Measurements from ENCODE around the gene ZFAND4. TPM values are rescaled to one million over a fixed set of nuclear protein-coding genes. Genes with fewer than 3 reads are reported as not detected.

Gene ZFAND4
- total and polyA plus RNA-seq, 2 experiments from 2014 or later, result 7.4 to 30.3 TPM

- DNase-seq (ENCODE audit: low spot score), result no peak
- no peaks in the 10 kb centered on the region for H3K9me3 Mint-ChIP-seq
- no peak for ATAC-seq
- no peak overlapping the region for H3K4me3 ChIP-seq
- peaks cover 3% of the 10 kb centered on the region for H3K27me3 Mint-ChIP-seq (ENCODE audit: insufficient read depth, low read depth, poor library complexity)
- H3K79me2 ChIP-seq (replicated peaks; ENCODE audit: insufficient read depth), result peaks cover 16% of the 10 kb centered on the region; the same call in 1 of the 2 replicates
- peaks cover 3% of the 10 kb centered on the region; the same call in 1 of the 2 replicates for H4K20me1 ChIP-seq (replicated peaks; ENCODE audit: insufficient read depth)
- H3K4me1 Mint-ChIP-seq, result peaks cover 4% of the 10 kb centered on the region; the same call in 2 of the 3 replicates
- no peak overlapping the region for H3K4me2 ChIP-seq
- no peaks in the 10 kb centered on the region for H3K9me2 ChIP-seq (ENCODE audit: insufficient read depth)
- no peak overlapping the region for H3K4me3 Mint-ChIP-seq
- no peaks in the 10 kb centered on the region for H3K27me3 ChIP-seq (ENCODE audit: insufficient read depth)
- H3K27ac Mint-ChIP-seq, result no peak overlapping the region
- no peak overlapping the region for H3K27ac ChIP-seq (ENCODE audit: low read depth)
- no peak overlapping the region for H2AFZ ChIP-seq
- H3K36me3 ChIP-seq (ENCODE audit: insufficient read depth), result 0 out of 2 replicates have a peak, but pooled peaks cover 7% of the 10 kb centered on the region
- H3K36me3 Mint-ChIP-seq (ENCODE audit: low read depth), result peaks cover 8% of the 10 kb centered on the region; the same call in 2 of the 3 replicates
- TF ChIP-seq NANOG (IDR thresholded peaks at IDR 0.05; ENCODE audit: borderline replicate concordance) (no peak), JUNB (IDR thresholded peaks at IDR 0.05; ENCODE audit: unreplicated experiment) (no peak), EZH2phosphoT487 (IDR thresholded peaks at IDR 0.05; ENCODE audit: unreplicated experiment) (no peak), POLR2AphosphoS5 (IDR thresholded peaks at IDR 0.05; ENCODE audit: low read depth) (no peak), ZNF462 (CRISPR knock-in tag; IDR thresholded peaks at IDR 0.05) (no peak), STAT1 (IDR thresholded peaks at IDR 0.05; ENCODE audit: unreplicated experiment) (no peak), ZNF331 (CRISPR knock-in tag; IDR thresholded peaks at IDR 0.05; ENCODE audit: low read depth) (no peak), EZH2 (IDR thresholded peaks at IDR 0.05; ENCODE audit: low read depth, unreplicated experiment) (no peak), ZNF114 (CRISPR knock-in tag; IDR thresholded peaks at IDR 0.05) (no peak), REST (IDR thresholded peaks at IDR 0.05; ENCODE audit: unreplicated experiment) (no peak)
- TF ChIP-seq, protein P1, sequence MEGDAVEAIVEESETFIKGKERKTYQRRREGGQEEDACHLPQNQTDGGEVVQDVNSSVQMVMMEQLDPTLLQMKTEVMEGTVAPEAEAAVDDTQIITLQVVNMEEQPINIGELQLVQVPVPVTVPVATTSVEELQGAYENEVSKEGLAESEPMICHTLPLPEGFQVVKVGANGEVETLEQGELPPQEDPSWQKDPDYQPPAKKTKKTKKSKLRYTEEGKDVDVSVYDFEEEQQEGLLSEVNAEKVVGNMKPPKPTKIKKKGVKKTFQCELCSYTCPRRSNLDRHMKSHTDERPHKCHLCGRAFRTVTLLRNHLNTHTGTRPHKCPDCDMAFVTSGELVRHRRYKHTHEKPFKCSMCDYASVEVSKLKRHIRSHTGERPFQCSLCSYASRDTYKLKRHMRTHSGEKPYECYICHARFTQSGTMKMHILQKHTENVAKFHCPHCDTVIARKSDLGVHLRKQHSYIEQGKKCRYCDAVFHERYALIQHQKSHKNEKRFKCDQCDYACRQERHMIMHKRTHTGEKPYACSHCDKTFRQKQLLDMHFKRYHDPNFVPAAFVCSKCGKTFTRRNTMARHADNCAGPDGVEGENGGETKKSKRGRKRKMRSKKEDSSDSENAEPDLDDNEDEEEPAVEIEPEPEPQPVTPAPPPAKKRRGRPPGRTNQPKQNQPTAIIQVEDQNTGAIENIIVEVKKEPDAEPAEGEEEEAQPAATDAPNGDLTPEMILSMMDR (conservative IDR thresholded peaks at IDR 0.05; ENCODE audit: low read depth in 2 of 2), result no peak
- TF ChIP-seq, protein P2, sequence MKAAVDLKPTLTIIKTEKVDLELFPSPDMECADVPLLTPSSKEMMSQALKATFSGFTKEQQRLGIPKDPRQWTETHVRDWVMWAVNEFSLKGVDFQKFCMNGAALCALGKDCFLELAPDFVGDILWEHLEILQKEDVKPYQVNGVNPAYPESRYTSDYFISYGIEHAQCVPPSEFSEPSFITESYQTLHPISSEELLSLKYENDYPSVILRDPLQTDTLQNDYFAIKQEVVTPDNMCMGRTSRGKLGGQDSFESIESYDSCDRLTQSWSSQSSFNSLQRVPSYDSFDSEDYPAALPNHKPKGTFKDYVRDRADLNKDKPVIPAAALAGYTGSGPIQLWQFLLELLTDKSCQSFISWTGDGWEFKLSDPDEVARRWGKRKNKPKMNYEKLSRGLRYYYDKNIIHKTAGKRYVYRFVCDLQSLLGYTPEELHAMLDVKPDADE (IDR thresholded peaks at IDR 0.05), result no peak
- H3K4me1 ChIP-seq (ENCODE audit: insufficient read depth), result no peaks in the 10 kb centered on the region
- H3F3A ChIP-seq (replicated peaks; ENCODE audit: low read depth), result no peaks in the 10 kb centered on the region
Measured at GRCh38 chr10:45652511-45652910, 20.1 kb downstream of the ZFAND4 start.
